Activated T-cell treated with anti-CD3 and anti-CD28 coated beads, Interleukin-2, amount 50 U/mL, for 1 hour (primary cell): ENCODE data around the gene MNAT1.
"Not testable (repeated sequence)": the region's sequence is repeated elsewhere in the genome, so short reads cannot be mapped to it uniquely, and the experiment has no call there.

ENCODE experiments used
- DNase-seq: peaks from one replicate; pipeline ENCODE4 v3.0.0-alpha.2; 2020

Gene MNAT1

DNA sequence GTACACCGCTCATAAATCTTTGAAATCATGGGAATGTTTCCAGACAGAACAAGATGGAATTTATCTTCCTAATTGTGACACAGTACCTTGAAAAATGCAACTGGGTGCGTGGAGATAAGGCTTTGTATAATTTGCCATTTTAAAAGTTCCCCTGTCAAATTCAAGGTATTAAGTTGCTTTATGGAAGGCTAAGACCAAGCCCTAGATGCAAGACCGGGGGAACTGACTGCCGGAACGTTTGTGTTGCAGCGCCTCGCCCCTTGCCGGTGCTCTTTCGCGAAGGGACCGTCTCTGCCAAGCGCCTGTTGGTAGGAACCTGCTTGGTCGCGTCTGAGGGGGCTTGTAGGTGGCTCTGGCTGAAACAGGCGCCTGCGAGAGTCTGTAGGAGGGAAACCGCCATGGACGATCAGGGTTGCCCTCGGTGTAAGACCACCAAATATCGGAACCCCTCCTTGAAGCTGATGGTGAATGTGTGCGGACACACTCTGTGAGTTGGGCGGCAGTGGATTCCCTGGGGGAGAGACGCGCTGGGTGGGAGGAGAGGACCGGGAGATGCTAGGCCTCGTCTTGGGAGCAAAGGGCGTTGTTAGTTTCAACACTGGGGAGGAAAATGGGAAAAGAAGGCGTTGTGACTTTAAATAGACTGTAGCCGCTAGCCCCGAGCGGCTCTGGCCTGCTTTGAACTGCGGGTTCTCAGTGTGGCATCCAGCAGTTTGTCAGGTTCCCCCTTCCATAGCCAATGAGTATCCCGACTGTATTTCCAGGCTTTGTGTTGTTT lies at the start of gene MNAT1:
MNAT1 (plus strand) TSS at position 297 of the 778 bp plus-strand sequence; CDS start at position 399, 102 bp downstream.
- peak; percentile 80 for DNase-seq

DNA sequence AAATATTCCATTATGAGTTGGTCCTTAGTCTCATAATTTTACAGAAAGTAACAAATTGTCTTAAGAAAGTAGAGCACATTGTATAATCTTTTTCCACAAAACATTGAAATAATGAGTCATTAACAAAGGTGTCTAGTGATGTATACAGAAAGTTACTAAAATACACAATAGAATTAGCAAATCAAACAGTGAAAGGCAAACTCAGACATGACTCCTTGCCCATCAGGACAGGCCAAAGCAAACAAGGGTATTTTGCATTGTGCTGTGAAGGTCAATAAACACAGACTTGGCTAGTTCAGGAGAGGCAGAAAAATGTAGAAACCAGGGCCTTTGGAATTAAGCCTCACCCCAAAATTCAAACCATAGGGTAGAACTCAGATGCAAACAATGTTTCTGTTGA lies 47.7 kb upstream of the MNAT1 start:
- no peak for DNase-seq

DNA sequence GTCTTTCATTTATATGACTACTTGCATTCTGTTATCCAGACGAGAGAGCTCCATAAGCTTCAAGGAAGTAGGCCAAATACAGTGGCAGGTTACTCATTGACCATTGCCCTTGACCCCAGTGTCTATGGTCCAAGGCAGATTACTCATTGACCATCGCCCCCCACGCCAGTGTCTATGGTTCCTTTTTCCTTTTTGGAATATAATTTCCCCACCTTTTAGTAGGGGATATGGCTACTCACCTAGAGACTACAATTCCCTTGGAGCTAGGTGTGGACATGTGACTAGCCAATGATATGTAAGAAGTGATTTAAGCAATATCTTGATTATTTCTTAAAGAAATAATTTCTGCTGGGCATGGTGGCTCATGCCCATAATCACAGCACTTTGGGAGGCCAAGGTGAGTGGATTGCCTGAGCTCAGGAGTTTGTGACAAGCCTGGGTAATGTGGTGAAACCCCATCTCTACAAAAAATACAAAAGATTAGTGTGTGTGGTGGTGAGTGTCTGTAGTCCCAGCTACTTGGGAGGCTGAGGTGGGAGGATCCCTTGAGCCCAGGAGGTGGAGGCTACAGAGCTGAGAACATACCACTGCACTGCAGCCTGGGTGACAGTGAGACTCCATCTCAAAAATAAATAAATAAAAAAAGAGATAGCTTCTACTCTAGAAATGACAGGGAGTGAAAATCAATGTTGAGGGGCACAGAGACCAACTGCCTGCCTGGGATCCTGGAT lies 43.0 kb upstream of the MNAT1 start:
- no peak for DNase-seq

DNA sequence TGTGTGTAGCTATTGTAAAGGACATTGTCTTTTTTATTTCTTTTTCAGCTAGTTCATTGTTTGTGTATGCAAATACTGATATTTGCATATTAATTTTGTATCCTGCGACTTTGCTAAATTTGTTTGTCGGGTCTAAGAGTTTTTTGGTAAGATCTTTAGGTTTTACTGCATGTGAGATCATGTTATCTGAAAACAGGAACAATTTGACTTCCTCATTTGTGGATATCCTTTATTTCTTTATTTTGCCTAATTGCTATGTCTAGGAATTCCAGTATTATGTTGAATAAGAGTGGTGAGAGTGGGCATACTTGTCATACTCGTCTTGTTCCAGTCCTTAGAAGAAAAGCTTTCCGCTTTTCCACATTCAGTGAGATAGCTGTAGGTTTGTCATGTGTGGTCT lies 39.2 kb upstream of the MNAT1 start:
- no peak for DNase-seq

DNA sequence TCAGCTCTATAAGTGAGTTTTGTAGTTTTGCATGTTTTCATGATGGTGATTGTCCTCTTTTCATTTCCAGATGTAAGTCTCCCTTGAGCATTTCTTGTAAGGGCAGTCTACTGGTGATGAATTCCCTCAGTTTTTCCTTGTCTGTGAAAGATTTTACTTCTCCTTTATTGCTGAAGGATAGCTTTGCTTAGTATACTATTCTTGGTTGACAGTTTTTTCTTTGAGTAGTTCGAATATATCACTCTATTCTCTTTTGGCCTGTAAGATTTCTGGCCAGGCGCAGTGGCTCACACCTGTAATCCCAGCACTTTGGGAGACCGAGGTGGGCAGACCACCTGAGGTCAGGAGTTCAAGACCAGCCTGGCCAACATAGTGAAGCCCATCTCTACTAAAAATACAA lies 34.0 kb upstream of the MNAT1 start:
- DNase-seq: no peak

DNA sequence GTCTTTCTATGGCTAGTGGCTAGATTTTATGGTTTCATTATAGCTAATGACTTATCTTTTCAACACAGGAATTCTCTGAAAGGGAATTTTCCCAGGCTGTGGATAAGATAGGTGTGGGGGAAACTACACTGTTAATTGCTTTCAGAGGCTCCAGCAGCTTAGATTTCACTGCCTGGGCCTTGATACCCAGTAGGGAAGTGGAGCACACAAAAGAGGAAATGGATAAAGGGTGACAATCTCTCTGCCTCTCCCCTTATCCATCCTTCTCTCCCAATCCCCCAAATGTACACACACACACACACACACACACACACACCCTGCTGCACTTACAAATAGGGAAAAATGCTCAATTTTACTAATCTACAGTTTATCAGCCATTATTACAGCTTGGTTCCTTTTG lies 29.5 kb upstream of the MNAT1 start:
- DNase-seq: no peak

DNA sequence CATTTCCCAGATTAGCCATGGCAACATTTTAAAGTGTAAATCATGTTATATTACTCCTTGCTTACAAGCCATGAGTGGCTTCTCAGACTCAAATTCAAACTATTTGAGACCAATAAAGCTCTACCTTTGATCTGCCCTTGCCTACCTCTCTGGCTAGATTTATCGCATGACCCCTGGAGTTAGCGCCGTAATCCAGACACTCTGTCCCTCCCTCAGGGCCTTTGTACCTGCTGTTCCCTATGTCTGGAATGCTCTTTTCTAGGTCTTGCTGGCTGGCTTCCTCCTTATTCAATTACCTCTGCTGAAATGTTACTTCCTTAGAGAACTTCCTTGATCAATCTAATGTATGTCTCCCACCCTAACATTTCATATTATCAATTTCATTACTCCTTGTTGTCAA lies 26.7 kb upstream of the MNAT1 start:
- no peak for DNase-seq

DNA sequence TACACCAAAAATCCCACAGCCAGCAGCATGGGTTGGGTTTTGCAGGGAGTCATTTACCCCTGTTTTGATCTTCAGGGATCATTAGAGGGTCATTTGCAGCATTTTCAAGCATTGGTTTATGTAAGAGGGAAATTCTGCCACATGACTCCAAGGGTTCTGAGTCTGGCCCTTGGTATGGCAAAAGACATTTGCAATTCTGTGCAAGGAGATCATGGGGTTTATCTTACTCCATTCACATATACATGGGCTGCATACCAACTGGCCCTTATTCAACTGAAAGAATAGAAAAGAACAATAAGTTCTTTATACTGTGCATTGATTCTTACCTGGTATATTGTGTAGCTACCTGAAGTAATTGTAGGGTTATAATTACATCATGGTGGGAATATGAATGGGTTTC lies 24.1 kb upstream of the MNAT1 start:
- DNase-seq: no peak

DNA sequence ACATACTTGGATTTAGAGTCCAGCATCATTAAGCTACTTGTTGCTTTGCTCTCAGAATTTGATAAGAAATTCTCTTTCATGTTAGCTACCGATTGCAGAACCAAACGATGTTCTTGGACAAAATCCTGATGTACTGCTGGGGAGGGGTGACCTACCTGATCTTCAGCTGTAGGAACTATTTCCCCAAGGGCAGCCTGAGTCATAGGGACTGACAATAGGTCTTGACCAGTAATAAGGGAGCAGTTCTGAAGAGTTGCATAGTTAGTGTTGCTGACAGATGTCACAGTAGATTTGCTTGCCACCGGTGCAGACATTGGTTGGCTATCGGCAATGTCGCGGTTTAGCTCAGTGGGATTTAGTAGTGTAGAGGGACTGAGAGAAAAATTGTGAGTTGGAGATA lies 21.0 kb upstream of the MNAT1 start:
- DNase-seq: no peak

DNA sequence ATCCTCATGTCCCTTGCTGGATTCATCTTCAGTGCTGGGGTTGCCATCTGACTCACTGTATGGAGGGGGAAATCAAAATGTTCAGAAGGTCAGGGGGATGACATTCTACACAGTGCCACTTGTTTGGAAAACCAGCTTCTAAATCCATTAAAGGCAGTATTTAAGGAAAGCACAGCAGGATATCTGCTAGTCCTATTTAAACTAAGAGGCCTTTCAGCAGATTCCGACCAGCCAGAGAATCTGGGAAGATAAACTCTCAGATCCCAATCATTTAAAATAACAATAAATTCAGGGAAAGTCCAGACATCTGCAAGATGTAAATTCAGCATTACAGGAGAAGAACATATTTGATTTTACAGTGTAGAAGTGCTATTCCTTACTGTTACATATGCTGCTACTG lies 14.2 kb upstream of the MNAT1 start:
- no peak for DNase-seq

DNA sequence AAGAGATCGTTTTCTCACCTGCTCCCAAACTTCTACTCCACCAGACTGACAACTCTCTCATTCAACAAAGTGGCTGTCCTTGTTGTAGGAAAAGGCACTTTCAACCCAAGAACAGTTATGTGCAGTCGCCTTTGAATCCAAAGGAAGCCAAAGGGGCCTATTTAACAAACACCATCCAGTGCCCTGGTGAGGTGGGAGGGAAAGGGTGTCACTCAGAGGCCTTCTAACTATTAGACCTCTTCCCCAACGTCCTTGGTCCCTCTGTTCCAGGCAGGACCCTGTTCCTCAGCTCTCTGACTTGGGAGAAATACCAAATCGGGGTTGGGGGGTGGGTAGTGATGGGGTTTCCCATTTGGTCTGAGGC lies 13.6 kb upstream of the MNAT1 start:
- no peak for DNase-seq

DNA sequence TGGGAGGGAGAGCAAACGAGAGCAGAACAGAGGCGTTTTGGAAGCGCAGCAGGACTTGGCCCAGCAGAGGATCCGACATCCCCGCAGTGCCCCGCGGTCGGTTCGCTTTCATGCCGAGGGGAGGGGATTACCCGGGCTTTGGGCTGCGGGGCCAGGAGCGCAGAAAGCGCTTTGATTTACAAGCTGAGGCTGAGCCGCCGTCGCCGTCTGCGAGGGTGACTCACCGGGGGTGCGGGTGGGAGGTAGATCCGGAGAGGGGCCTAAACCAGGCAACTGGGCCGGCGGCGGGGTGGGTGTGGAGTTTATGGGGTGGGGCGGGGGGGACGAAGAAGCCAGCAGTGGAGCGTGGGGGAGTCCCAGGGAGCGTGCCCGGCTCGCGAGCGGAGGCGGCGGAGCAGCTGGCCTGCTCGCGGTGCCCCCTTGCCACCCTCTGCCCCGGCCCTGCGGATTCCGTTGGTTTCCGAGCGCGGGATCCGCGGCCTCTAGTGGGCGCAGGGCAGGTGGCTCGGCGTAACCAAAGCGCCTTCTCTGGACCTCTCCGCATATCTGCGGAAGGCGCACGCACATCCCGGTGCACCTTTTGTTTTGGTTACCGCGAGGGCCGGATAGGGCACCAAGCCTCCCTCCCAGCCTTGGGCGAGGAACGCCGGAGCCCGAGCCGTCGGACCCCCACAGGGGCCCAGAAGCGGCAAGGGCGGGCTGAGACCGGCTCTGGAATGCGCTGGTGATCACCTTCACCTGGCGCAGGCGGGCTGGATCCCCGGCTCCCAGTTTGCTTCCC lies 13.0 kb upstream of the MNAT1 start:
- DNase-seq: peak; percentile 72

DNA sequence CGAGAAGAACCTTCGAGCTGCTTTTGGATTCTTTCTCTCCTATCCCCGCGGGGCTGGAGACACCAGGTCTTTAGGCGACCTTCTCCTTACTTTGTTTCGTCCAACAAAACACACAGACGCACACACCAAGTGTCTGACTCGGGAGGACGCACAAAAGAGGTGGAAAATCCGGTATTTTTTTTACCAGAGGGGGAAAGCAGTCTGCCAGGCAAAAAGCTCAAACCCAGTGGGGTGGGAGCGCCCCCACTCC lies 12.5 kb upstream of the MNAT1 start:
- no peak for DNase-seq

DNA sequence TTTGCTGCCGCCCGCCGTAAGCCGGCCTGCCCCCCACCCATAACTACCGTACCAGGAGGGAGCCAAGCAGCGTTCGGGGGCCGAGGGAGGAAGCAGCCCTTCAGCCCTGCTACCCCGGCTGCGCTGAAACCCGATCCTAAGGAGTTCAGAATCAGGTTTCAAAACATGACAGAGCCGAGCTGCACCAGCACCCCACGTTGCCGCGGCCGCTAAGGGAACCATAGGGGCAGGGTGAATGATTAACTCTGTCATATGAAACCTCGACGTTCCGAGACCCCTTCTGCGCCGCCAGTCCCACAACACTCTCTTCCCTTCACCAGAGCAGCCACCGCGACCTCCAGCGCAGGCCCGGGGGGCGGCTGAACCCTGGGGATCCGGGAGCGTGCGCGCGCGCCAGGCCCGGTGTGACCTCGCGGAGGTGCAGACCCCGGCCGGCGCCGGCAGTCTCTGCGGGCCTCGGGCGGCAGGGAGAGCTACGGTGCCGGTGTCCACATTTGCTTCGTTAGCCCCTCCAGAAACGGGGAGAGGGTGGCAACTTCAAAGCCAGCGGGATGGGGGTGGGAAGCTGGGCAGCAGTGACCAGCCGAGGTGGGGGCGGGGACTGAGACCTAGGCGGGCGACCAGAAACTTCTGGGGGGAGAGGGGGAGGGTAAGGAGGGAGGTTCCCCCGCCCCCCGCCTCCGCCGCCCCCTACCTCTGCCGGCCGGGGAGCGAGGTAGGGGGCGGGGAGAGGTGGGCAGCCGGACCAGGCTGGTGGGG lies 12.0 kb upstream of the MNAT1 start:
- DNase-seq: peak; percentile 44

DNA sequence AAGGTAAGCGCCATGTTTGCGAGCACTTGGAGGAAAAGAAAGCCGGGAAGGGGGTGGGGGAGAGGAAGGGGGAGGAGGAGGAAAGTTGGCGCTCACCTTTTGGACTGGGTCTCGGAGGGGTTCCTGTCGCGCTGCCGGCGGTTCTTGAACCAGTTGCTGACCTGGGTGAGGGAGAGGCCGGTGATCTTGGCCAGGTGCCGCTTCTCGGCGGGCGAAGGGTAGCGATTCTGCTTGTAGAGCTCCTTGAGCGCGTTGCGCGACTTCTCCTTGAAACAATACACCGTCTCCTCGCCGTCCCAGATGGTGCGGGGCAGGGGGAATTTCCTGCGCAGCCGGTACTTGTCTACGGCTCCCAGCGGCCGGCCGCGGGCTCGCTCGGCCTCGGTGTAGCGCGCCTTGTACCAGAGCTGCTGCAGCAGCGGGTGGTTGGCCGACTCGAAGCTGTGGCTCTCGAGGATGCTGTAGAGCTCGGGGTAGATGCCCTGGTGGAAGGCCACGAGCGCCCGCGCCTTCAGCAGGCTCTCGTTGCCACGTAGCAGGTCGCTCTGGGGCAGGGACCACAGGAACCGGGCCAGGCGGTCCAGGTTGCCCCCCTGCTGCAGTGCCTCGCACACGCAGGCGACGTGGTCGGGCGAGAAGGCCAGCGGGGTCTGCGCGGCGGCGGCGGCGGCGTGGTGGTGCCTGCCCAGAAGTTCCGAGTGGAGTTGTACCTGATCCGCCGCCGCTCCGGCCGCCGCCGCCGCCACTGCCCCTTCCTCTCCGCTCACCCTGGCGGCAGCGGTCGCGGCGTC lies 11.2 kb upstream of the MNAT1 start:
- DNase-seq: peak; percentile 52

DNA sequence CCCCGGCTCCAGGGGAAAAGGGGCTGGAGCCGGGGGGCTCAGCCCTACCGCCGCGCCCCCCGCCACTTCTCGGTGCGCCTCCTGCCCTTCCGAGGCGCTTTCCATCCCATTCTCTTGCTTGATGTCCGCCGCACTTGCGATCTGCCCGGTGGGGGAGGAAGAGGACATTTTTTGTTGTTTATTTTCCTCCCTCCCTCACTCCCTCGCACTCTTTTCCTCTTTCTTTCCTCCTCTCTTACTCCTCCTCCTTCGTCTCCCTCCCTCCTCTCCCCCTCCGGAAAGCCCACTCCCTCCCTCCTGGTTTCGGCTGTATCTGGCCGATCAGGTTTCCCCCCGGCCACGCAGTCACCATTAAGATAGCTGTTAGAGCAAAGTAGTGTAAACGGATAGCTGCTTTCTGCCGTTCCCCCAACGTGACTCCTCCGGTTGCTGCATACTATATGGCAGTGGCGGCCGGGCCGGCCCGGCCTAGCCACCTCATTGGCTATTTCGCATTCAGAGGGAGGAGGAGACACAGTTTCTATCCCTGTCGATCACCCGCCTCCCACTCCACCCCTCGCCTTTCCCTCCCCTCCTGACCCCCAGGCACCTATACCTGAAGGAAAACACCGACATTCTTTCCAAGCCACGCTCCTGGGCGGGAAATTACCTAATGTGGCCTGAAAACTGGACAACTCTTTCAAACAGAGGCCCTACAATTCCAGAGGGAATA lies 10.5 kb upstream of the MNAT1 start, which contains the start of gene SIX4:
SIX4 (minus strand) TSS at position 445 of the 712 bp plus-strand sequence; CDS start at position 168, 277 bp downstream.
- peak; percentile 23 for DNase-seq

DNA sequence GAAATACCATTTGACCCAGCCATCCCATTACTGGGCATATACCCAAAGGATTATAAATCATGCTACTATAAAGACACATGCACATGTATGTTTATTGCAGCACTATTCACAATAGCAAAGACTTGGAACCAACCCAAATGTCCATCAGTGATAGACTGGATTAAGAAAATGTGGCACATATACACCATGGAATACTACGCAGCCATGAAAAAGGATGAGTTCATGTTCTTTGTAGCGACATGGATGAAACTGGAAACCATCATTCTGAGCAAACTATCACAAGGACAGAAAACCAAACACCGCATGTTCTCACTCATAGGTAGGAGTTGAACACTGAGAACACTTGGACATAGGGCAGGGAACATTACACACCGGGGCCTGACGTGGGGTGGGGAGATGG lies 3.3 kb upstream of the MNAT1 start:
- DNase-seq: not testable (repeated sequence)

DNA sequence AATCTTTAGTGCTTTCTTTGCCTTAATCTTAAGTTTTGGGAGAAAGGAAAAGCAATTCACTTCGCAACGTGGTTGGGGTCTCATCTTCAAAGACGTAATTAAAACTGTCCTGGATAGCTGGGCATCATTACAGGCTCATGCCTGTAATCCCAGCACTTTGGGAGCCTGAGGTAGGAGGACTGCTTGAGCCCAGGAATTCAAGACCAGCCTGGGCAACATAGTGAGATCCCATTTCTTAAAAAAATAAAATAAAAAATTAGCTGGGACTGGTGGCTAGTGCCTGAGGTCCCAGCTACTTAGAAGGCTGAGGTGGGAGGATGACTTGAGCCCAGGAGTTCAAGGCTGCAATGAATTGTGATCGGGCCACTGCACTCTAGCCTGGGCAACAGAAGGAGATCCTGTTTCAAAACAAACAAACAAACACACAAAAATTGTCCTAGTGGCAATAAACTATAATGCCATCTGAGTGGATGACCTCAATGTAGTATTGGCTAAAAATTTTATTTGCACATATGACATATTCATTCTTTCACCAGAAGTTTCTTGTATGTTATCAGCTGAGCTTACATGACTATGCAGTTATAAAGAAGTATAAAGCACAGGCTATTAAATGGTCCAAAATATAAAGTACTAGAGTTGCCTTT lies 1.6 kb upstream of the MNAT1 start:
- no peak for DNase-seq

DNA sequence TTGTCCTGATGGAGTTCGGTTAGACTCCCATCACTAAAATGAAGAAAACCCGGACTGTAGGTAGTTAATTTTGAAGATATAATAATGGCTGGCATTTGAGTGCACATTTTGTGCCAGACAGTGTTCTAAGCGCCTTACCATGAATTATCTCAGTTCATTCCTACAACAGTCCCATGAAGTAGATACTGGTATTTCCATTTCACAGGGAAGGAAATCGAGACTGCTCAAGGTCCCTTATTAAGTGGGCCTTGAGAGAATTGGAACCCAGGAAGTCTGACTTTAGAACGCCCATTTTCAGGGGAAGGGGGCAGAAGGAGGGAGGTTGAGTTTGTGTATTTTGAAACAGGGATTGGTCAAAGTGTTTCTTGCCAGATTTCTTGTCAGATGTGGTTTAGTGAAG lies 855 bp downstream of the MNAT1 start:
- no peak for DNase-seq

DNA sequence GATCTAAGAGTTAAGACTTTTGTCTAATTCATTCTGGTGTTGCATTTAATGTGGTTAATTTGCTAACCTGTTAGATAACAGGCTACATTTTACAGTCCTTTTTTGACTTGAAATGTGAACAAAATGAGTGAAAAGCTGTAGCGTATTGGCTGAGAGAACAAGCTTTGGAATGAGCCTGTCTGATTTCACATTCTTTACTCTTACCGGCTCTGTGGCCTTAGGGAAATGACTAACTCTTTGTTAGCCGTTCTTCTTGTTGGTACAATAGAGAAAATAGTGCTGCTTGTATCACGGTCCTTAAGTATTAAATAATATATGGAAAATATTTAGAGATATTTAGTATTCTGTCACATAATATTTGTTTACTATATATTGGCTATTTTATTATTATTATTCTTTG lies 1.9 kb downstream of the MNAT1 start:
- DNase-seq: no peak

DNA sequence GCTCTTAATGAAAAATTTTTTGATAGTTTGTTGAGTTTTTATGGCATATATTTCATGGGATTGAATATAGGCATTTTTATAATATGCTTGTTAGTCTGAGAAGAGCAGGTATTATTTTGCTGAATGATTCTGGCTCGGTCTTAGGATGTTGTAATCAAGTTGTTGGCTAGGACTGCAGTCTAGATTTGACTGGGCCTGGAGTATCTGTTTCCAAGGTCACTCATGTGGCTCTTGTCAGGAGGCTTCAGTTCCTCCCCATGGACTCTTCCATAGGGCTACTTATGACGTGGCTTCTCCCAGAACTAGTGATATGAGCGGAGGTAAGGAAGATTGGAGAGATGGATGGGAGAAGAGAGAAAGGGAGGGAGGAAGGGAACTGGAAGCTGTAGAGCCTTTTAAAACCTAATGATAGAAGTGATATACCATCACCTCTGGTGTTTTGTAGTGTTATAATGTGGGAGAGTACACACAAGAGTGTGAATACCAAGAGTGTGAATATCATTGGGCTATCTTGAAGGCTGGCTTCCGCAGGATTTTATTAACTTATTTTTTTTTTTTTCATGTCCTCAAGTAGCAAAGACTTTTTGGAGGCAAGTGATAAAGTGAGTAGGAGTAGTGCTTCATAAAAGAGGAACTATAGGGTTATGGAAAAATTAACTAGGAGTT lies 4.4 kb downstream of the MNAT1 start:
- DNase-seq: no peak
